Fibroblast of skin of left biceps (primary cell): Measurements from ENCODE around the gene ABCA2.
"Not testable (repeated sequence)": the region's sequence is repeated elsewhere in the genome, so short reads cannot be mapped to it uniquely, and the experiment has no call there.

Experiments
- DNase-seq, 2 experiments: peaks; one replicate each; pipeline ENCODE4 v3.0.0-alpha.2; 2013; ENCODE audit warnings: low read depth in 2 of 2

The ABCA2 gene

GRCh38 chr9:137064027-137064879, 36.2 kb upstream of the ABCA2 start:
- no peak for DNase-seq

GRCh38 chr9:137063311-137064026, 35.4 kb upstream of the ABCA2 start:
- DNase-seq, result no peak

GRCh38 chr9:137062798-137063197, 34.8 kb upstream of the ABCA2 start:
- DNase-seq, result not testable (repeated sequence)

- no peak for DNase-seq
Measured at GRCh38 chr9:137062384-137062783, 34.3 kb upstream of the ABCA2 start.

- DNase-seq, result no peak
Measured at GRCh38 chr9:137058521-137059234, 30.6 kb upstream of the ABCA2 start.

- no peak for DNase-seq
Measured at GRCh38 chr9:137057545-137057944, 29.5 kb upstream of the ABCA2 start.

- no peak for DNase-seq
Measured at GRCh38 chr9:137056739-137057415, 28.8 kb upstream of the ABCA2 start.

GRCh38 chr9:137055385-137056364, 27.6 kb upstream of the ABCA2 start:
- no peak for DNase-seq

- DNase-seq, result no peak
Measured at GRCh38 chr9:137054932-137055384, 26.9 kb upstream of the ABCA2 start.

GRCh38 chr9:137053944-137054931, 26.2 kb upstream of the ABCA2 start, which contains the start of gene ENTPD2:
ENTPD2 (minus strand) TSS chr9:137054061; CDS start chr9:137053997, 64 bp downstream.
- no peak for DNase-seq

GRCh38 chr9:137052998-137053943, 25.2 kb upstream of the ABCA2 start:
- DNase-seq, result no peak

- no peak for DNase-seq
Measured at GRCh38 chr9:137052293-137052692, 24.3 kb upstream of the ABCA2 start.

- no peak for DNase-seq
Measured at GRCh38 chr9:137051145-137051724, 23.2 kb upstream of the ABCA2 start.

- no peak for DNase-seq
Measured at GRCh38 chr9:137050570-137050969, 22.5 kb upstream of the ABCA2 start.

- DNase-seq, result no peak
Measured at GRCh38 chr9:137049544-137050449, 21.8 kb upstream of the ABCA2 start.
